NCI-H1105 (cell line): ENCODE data around the gene RRM2.
A peak's percentile ranks its signal among the peaks of the same experiment; 100 is the strongest.

Source experiments
- DNase-seq: peaks from one replicate; lab custom pipeline; 2025; lab: John Stamatoyannopoulos, UW

Gene RRM2

DNA sequence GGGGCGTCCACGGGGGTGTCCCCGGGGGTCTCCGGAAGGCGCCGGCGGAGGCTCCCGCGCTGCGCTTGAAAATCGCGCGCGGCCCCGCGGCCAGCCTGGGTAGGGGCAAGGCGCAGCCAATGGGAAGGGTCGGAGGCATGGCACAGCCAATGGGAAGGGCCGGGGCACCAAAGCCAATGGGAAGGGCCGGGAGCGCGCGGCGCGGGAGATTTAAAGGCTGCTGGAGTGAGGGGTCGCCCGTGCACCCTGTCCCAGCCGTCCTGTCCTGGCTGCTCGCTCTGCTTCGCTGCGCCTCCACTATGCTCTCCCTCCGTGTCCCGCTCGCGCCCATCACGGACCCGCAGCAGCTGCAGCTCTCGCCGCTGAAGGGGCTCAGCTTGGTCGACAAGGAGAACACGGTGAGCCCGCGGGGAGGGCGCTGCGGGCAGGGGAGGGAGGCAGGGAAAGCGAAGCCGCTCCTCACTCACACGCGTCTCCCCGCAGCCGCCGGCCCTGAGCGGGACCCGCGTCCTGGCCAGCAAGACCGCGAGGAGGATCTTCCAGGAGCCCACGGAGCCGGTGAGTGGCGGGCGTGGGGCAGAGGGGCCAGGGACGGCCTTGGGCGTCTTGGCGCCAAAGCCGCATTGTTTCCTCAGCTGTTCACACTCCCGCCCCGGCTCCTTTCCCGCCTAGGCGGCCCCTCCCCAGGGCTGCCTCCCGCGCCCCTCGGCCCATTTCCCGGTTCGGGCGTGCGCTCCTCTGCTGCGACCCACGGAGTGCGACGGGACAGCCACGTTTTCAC, at the start of gene RRM2:
TSS of gene RRM2 (plus strand) at position 240 of the 781 bp plus-strand sequence. CDS start at position 300, 60 bp downstream.
- DNase-seq, result peak; percentile 94

DNA sequence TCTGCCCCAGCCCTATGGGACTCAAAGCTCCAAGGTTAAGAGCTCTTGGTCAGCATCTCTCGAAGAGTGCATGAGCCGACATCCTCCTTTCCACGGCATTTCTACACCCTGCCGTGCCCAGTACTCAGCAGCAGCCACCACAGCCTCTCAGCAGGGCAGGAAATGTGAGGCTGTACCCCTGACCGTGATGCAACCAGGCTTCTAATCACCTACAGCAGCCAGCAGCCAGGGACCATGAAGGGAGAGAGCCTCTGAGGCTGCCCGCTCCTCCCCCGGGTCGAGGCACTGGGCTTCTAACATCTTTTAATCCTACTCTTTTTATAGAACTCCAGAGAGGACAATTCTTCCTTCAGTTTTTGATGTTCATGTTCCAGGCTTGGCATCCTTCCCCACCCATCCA, 48.8 kb upstream of the RRM2 start:
- DNase-seq, result no peak

DNA sequence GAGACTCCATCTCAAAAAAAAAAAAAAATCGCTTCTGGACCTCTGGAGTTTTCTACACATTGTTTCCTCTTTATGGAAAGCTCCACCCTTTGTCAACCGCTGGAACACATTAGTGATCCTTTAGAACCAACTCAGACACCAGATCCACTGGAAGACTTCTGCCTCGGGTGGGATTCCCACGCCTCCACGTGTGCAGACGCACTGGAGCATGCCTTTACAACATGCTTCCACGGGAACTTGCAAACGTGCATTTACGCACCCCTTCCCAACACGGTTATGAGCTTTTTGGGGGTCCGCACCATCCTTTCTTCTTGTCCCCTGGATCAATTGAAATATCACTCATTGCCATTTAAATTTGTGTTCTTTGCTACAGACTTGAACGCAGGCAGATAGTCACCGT, 47.4 kb upstream of the RRM2 start:
- DNase-seq, result no peak

DNA sequence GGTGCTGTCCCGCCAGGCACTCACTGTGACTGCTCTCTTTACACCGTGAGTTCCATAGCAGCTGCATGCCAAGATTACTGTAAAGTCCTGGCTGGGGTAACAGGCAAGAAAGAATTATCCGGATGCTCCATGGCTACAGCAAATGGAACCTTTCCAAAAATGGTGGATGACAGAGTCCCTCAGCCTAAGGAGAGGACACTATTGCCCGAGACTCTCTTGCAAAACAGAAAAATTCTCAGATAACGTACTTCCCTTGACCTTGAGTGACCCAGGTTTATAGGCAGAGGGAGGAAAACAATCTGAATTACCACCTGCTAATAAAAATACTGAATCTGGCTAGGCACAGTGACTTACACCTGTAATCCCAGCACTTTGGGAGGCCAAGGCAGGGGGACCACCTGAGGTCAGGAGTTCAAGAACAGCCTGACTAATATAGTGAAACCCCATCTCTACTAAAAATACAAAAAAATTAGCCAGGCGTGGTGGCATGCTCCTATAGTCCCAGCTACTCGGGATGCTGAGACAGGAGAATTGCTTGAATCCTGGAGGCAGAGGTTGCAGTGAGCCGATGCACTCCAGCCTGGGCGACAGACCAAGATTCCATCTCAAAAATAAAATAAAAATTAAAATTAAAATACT, 46.8 kb upstream of the RRM2 start:
- no peak for DNase-seq

DNA sequence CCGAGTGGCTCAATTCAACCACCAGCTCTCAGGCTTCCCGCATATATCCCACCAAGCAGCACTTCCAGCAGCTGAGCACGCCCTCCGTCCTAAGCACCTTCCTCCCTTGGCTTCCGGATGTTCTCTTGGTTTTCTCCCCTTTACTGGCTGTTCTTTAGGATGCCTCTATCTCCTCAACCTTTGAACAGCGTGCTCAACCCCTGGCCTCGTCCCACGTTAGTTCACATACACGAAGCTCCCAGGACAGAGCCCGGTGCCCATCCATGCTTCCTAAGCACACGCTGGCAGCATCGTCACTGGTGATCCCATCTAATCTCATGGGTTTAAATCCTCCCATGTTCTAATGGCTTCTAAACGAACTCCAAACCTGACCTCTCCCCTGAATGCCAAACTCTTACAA, 46.0 kb upstream of the RRM2 start:
- DNase-seq, result no peak

DNA sequence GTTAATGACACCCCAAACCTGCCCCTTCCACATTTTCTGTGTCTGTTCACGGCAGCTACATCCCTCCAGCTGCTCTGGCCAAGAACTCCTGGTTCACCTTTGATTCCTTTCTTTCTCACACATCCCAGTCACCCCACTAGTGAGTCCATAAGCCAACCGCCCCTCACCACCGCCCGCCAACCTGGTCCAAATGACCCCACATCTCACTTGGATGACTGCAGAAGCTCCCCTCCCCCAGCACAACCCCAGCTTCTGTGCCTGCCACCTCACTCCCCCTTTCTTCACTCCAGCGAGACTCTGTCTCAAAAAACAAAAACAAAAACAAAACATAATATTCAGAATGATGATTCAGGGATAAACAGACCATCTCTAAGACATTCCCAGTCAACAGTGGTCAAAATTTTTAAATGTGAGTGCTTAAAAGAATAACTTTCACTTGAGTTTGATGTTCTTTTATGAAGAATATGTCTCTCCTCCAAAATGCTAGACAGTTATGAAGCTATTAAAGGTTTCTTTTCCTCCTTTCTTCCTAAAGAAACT, 45.5 kb upstream of the RRM2 start:
- no peak for DNase-seq

DNA sequence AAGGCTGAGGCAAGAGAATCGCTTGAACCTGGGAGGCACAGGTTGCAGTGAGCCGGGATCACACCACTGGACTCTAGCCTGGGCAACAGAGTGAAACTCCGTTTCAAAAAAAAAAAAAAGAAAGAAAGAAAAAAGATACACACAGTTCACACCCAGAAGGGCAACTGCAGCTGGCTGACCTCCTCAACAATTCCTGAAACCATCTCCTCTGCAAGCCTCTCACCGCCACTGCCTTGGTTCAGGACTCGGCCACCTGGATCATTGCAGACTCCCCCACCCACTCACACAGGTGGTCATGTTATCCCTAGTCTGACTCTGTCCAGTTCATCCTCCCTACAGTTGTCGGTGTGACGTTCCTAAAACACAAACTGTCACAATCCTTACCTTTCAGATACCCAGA, 44.5 kb upstream of the RRM2 start:
- DNase-seq, result no peak

DNA sequence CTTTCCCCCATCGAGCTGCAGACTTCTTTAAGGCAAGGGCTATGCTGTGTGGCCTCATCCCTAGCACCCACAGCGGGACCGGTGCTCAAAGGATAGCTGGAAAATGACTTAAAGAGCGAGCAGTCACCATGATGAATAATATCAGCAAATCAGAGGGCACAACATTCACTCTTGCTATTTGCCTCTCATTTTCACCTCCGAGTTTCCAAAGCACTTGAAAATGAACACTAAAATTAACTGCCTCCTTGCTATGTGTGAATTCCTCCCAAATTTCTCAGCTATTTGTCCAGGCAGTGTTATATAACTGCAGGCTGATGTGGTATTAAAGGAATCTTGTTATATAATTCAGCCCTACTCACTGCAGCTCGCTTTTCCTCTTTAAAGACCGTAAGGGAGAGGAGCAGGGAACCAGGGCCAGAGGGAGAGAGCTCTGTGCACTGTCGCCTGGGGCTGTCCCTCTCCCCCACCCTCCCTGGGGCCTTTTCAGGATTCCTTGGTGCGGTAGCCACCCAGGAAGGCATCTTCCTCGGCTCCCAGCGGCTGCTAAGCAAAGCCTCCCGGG, 43.8 kb upstream of the RRM2 start:
- DNase-seq, result no peak

DNA sequence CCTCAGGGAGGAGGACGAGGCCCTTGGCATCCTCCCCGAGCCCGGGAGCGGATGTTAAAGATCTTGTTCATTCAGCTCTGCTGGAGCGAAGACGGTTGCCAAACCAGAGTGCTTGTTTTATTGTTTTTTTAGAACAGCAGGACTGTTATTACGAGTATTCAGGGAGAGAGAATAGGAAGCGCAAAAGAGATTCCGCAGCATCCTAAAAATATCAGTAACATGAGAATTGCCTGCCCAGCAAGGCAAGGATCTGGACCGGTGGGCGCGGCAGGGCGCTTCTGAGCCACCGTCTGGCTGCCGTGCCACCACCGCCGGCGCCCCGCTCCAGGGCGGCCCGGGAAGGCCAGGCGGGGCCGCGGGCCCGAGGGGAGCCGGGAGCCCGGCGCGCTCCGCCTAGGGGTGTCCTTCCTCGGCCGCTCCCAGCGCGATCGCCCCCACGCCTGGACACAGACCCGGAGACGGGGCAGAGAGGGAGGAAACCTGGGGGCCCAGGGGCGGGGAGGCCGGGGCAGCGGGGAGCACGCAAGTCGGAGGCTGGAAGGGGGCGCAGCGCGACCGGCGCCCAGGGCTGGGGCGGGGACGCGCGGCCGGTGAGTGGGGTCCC, 43.2 kb upstream of the RRM2 start:
- peak; percentile 19 for DNase-seq

DNA sequence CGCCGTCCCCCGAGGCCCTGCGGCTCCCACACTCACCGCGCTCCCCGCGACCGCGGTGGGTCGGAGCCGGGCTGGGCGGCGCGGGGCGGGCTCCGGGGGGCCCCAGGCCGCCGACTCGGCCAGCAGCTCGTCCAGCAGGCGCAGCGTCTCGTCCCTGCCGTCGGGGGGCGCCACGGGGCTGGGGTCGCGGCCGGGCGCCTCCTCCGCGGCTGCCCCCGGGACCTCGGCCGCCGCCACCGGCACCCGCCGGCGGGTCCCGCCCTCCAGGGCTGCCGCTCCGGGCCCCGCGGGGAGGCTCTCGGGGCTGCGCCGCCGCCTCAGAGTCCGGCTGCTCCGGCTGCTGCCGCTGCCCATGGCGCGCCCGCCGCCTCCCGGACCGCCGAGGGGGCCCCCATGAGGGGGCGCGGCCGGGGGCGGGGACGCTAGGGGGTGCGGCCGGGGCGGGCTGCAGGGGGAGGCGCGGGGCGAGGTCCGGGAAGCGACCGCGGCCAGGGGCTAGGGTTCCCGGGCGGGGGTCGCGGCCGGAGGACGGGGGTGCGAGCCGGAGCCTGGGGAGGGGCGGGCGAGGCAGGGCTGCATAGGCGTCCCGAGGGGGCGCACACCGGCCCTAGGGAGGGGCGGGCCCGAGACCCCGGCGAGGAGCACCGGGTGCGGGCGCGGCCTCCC, 42.5 kb upstream of the RRM2 start, which contains the start of gene CYS1:
TSS of gene CYS1 (minus strand) at position 542 of the 666 bp plus-strand sequence. CDS start at position 354, 188 bp downstream.
- no peak for DNase-seq

DNA sequence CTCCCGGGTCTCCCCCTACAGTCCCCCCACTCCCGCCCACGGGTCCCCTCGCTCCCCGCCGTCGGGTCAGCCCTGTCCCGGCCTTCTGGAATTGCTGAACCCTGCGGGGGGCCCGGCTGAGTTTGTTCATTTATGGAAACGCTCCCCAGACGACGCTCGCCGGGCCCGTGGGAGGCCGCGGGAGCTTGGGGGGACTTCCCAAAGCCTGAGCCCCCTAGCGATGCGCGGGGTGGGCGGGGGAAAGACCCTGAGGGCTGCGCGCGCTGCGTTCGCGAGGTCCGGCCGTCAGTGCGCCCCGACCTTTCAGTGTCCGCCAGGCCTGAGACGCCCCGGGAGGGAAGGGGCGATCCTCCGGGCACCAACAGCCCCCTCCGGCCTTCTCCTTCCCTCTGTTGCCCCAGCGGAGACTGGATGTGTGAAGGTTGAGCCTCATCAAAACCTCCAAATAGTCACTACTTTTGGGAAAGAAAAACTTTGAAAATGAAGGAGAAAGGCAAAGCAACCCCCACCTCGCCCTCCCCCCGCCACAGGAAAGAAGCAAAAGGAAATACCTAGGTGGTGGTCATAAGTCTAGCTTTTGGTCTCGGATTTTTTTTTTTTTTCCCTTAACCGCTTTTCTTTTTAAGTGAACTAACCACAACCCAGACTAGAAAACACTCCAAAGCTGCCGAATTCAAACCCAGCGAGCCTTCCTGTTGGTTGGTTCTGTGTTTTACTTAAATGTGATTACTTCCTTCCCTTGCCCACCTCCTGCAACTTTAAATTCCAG, 41.8 kb upstream of the RRM2 start:
- DNase-seq, result no peak

DNA sequence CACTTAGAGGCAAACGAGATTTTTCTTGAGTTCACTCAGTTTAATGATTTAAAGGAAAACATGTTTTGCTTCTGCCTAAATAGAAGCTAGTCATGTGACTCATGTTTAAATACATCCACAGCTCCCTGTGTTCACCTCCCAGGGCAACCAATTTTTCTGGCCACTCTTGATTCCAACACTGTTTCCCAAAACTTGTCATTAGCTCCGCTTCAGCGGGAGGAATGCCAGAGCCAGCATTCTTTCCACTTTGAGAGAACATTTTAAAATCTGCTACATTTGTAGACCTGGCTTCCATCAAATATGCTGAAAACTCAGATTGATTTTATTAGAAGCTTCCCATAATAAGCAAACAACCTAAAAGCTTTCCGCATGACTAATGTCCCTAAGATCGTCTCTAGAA, 39.5 kb upstream of the RRM2 start:
- no peak for DNase-seq

DNA sequence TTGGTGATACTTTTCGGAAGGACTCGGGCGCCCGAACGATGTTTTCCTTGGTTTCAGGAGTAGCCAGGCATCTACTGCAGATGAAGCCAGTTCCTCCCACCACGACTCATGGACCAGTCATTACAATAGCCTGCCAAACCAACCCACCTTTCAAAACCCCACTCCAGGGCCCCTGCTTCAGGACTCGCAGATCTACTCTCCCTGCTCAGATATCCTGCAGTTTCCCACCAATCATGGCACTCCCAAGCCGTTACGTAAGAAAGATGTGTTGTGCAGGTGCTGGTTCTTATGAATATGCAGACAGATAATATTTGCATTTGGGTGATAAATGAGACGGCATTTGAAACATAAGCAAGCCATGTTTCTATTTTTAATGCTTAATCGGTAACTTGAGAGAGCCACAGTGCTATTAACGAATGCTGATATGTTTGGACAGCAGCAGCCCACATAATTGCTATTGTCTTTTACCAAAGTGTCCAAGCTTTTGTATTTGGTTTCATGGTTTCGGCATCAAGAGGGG, 38.8 kb upstream of the RRM2 start:
- peak; percentile 33 for DNase-seq

DNA sequence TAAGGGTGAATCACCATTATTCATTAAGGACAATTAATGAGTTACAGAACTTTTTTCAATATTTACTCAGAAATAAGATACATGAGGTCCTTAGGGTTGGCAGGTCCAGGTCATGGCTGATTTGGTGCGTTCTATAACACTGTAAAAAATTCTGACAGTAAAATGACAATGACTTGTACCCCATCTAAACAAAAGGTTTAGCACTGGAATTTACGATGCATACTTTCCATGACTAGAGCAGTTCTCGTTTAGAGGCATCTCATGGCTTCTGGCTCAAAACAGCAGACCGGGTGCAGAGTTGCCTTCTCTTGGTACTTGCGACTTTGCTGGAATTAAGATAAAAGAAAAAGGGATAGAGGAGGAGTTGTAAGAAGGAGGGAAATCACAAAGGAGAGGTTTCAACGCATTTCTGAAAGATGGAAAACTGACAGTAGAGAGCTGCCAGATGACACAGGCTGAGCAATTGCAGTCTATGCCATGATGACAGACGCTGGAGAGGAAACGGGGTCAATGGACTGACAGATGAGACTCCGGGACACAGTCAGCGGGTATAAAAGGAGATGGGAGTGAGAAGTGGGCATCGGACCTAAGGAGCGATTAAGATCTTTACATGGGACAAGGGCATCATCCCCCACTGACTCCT, 38.2 kb upstream of the RRM2 start:
- no peak for DNase-seq

DNA sequence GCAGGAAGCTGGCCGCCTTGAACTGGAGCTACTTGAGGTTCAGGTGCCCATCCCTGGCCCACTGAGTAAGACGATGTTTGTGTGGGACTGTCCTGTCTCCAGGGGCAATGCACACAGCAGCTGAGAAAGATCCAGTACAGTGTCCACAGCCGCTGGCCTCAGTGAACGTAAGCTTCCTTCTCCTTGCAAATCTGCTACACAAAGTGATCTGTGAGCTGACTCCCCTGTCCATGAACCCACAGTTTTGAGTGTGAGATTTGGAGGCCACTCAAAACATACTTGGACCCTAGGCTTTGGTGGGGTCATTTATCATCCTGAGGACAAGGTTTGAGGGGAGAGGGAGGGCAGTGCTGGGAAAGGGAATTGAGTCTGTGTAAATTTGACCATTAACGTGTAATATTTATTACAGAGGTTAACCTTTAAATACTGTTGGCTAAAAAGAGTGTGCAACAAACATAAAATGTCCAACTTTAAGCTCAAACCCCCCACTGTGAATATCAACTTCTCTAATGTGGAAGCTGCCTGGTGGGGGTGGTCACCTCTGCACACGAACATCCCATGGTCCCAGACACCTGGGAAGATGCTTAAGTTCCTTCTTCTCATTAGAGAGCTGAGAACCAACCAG, 37.4 kb upstream of the RRM2 start:
- no peak for DNase-seq

DNA sequence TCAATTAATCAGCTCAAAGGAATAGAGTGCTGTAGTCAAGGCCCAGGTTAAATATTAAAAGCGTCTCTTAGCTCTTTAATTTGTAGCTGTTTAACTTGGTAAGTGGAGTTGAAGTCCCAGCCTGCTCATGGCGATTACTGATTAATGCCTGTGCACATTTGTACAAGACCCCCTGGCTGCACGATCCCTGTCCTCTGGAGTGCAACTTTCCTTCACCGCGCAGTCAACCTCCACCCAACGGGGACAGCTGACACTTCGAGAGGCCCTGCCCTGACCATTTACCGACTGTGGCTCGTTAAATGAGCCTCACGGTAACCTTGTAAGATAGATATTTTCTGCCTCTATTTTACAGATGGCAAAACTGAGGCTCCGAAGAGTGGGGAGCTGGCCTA, 36.9 kb upstream of the RRM2 start:
- no peak for DNase-seq

DNA sequence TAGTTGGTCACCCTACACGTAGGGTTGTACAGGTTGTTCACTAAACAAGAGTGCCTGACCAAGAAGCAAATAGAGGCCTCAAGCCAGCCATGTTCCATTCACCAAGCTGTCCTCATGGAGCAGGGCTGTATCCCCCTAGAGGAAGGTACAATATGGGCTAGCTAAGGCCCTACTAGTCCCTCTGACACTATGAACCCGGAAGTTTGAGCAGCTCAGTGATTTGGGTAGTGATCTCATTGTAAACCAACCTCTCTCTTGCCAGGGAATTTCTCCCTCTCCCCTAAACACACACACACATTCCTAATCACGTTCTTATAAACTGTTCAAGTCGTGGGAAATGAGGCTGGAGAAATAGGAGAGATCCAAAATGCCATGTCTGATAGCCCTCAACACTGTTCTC, 35.6 kb upstream of the RRM2 start:
- no peak for DNase-seq

DNA sequence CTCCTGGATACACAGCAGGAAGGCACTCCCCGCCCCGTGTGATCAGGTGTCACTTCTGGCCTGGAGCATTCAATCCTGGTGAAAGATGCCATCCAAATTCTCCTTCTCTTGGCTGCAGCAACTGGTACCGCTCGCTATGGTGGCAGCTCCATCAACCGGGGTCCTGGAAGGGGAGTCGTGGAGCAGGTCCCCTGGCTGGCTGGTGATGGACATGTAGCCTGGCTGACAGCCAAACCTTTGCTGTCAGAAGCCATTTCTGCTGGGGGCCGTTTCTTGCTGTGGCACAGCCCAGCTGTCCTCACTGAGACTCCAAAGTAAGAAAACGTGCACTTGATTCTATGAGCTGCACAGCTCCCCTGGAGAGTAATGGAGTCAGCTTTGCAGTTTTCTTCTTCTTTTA, 35.2 kb upstream of the RRM2 start:
- no peak for DNase-seq

DNA sequence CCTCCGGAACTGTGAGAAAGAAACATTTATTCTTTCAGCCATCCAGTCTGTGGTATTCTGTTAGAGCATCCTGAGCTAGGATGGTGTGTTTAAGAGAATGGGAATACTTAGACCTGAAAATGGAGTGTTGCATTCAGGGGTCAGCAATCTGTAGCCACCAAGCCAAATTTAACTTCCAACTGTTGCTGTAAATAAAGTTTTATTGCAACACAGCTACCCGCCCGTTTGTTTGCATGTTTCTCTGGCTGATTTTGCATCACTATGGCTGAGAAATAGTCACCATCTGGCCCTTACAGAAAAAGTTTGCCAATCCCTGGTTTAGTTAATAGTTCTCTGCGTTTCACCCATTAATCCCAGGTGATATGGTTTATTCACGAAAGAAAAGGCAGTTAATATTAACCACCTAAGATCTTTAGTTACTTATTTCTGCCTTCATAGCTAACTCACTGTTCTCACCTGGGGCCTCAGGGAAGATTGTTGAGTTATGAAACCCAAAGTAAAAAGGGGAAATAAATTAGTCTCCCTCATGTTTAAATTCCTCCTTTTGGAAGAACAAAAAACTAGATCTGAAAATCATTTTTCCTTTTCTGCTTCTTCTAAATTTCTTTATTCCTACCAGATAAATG, 32.9 kb upstream of the RRM2 start:
- DNase-seq, result no peak
